ENCODE results near the gene JMJD1C. TPM values are rescaled to one million over a fixed set of nuclear protein-coding genes. Genes with fewer than 3 reads are reported as not detected.

Gene JMJD1C
- total RNA-seq, 4 donors from 2014 or later = 41.6 to 77.8 (median 56.9) TPM

DNA sequence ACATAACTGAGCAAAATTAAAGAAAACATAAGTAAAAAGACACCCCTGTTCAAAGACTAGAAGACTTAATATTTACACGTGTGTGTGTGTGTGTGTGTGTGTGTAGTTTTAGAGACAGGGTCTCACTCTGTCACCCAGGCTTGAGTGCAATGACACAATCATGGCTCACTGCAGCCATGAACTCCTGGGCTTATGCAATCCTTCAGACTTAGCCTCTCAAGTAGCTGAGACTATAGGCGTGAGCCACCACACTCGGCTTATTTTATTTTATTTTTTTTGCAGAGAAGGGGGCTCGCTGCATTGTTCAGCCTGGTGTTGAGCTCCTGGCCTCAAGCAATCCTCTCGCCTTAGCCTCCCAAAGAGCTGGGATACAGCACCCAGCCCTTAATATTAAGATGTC is 90.3 kb downstream of the JMJD1C start:
- H3K27ac ChIP-seq = no peak overlapping the region
- H3K36me3 ChIP-seq = no peaks in the 10 kb centered on the region
- intact Hi-C loops (cut with DNase I) = no loop called here
- H3K9me3 ChIP-seq = no peaks in the 10 kb centered on the region
- 76 to 84% methylated on average over 4 to 5 of the region's 5 CpGs for WGBS, 2 donors
- DNase-seq = no peak
- no peak overlapping the region for H3K4me3 ChIP-seq
- peaks cover 0 to 3% (median 0%) of the 10 kb centered on the region in 3 donors for H3K4me1 ChIP-seq
- H3K27me3 ChIP-seq = no peaks in the 10 kb centered on the region
- TF ChIP-seq POLR2A (IDR thresholded peaks at IDR 0.05) (no peak), CTCF (IDR thresholded peaks at IDR 0.05) (no peak)

- Histone ChIP-seq H3K27me3 (no peaks in the 10 kb centered on the region), H3K4me3 (no peak overlapping the region), H3K9me3 (no peaks in the 10 kb centered on the region), H3K27ac (no peak overlapping the region), H3K36me3 (no peaks in the 10 kb centered on the region), H3K4me1 (peaks cover 0 to 3% (median 0%) of the 10 kb centered on the region in 3 donors)
- DNase-seq = no peak
- TF ChIP-seq CTCF (IDR thresholded peaks at IDR 0.05) (no peak), POLR2A (IDR thresholded peaks at IDR 0.05) (no peak)
- 100% methylated on average over 1 of the region's 1 CpG for WGBS, 2 donors
- intact Hi-C loops (cut with DNase I) = no loop called here
Observed at GRCh38 chr10:63374991-63375390, 90.8 kb downstream of the JMJD1C start.

DNA sequence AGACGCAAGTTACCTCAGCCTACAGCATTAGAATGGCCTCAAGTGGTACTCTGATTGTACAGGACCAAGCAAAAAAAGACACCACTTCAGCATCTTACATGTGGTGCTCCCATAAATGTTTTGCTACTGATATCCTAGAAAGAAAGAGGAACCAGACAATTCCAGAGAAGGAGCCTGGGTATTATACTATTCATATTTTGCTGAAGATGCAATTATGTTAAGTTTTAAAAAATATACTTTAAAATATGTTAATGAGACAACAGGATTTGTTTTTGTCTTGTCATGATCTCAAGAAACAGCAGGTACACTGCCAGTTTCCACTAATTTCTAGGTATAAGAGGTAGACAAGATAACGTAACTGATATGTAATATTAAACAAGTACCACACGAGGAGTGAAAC is 92.6 kb downstream of the JMJD1C start:
- no peak for TF ChIP-seq CTCF (IDR thresholded peaks at IDR 0.05)
- no peak for TF ChIP-seq POLR2A (IDR thresholded peaks at IDR 0.05)
- 90 to 98% methylated on average over 3 of the region's 3 CpGs for WGBS, 2 donors
- intact Hi-C loops (cut with DNase I) = no loop called here

GRCh38 chr10:63369711-63370110 is 96.1 kb downstream of the JMJD1C start:
- intact Hi-C loops (cut with DNase I) = no loop called here
- Histone ChIP-seq H3K4me3 (no peak overlapping the region), H3K27me3 (no peaks in the 10 kb centered on the region), H3K9me3 (no peaks in the 10 kb centered on the region), H3K27ac (no peak overlapping the region), H3K4me1 (peaks cover 0 to 14% (median 0%) of the 10 kb centered on the region in 3 donors), H3K36me3 (no peaks in the 10 kb centered on the region)
- WGBS, 2 donors = 96 to 100% methylated on average over 2 of the region's 2 CpGs
- no peak for TF ChIP-seq CTCF (IDR thresholded peaks at IDR 0.05)
- no peak for TF ChIP-seq POLR2A (IDR thresholded peaks at IDR 0.05)
- DNase-seq = no peak

More for the DNA sequence above, 92.6 kb downstream of the JMJD1C start:
- H3K4me1 ChIP-seq = peaks cover 0 to 3% (median 0%) of the 10 kb centered on the region in 3 donors
- H3K4me3 ChIP-seq = no peak overlapping the region
- H3K27me3 ChIP-seq = no peaks in the 10 kb centered on the region
- H3K27ac ChIP-seq = no peak overlapping the region
- H3K9me3 ChIP-seq = no peaks in the 10 kb centered on the region
- H3K36me3 ChIP-seq = no peaks in the 10 kb centered on the region
- DNase-seq = no peak

DNA sequence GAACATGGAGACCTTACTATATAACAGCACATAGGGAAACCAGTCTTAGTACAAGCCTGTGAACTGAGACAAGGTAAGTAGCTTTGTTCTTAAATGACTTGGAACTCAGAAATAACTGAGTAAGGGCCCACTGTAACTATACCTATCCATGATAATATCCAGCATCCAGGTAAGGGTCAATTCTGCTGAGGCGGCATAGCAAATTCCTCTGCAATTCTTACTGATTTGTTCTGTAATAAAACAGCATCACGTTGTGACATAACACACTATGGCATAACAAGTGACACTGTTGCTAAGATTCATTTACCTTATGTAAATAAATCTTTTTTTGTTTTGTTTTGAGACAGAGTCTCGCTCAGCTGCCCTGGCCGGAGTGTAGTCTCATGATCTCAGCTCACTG is 97.4 kb downstream of the JMJD1C start:
- no peak overlapping the region for H3K4me3 ChIP-seq
- H3K36me3 ChIP-seq = no peaks in the 10 kb centered on the region
- no peak overlapping the region for H3K27ac ChIP-seq
- H3K4me1 ChIP-seq = peaks cover 0 to 14% (median 0%) of the 10 kb centered on the region in 3 donors
- no peaks in the 10 kb centered on the region for H3K27me3 ChIP-seq
- TF ChIP-seq CTCF (IDR thresholded peaks at IDR 0.05) = no peak
- TF ChIP-seq POLR2A (IDR thresholded peaks at IDR 0.05) = no peak
- 92 to 96% methylated on average over 4 of the region's 4 CpGs for WGBS, 2 donors
- no peak for DNase-seq
- intact Hi-C loops (cut with DNase I) = no loop called here
- H3K9me3 ChIP-seq = no peaks in the 10 kb centered on the region
